ENCODE data around the gene GET3. TPM values are rescaled to one million over a fixed set of nuclear protein-coding genes. Genes with fewer than 3 reads are reported as not detected.

GET3 gene
- total and polyA plus RNA-seq, 2 of the 13 experiments (the other 11 are each of a cell fraction or from before 2014, with no cell fraction given), result 57.7 to 59.4 TPM

DNA sequence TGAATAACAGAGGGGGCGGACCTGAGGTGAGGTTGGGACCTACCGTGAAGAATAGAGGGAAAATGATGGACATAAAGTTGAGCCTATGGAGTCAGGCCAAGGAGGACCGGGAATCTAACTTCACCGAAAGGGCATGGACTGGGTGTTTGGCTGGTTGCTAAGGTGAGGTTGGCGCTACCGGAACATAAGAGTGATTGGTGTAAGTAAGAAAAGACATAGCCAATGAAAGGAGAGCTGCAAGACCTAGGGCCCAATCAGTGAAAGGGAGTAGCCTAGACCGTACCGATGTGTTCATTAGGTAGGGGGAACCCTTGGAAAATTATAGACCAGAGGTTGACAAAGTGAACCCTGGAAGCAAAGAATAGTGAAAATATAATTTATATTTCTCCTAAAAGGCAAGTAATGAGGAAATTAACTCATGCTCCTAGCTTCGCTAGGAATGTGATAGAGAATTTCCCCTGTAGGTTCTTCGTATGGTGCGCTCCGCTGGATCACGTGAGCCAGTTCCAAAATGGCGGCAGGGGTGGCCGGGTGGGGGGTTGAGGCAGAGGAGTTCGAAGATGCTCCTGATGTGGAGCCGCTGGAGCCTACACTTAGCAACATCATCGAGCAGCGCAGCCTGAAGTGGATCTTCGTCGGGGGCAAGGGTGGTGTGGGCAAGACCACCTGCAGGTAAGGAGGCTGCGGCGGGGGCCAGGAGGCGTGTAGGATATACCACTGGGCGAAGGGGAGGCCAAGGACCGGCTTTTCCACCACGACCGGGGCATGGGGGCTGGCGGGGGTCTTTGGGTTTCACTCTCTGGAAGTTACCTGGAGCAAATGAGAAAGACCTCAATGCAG, at the start of gene GET3 (continued):
- TF ChIP-seq, protein P1, sequence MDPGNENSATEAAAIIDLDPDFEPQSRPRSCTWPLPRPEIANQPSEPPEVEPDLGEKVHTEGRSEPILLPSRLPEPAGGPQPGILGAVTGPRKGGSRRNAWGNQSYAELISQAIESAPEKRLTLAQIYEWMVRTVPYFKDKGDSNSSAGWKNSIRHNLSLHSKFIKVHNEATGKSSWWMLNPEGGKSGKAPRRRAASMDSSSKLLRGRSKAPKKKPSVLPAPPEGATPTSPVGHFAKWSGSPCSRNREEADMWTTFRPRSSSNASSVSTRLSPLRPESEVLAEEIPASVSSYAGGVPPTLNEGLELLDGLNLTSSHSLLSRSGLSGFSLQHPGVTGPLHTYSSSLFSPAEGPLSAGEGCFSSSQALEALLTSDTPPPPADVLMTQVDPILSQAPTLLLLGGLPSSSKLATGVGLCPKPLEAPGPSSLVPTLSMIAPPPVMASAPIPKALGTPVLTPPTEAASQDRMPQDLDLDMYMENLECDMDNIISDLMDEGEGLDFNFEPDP (CRISPR knock-in tag; conservative IDR thresholded peaks at IDR 0.05), result no peak
- TF ChIP-seq, protein P2, sequence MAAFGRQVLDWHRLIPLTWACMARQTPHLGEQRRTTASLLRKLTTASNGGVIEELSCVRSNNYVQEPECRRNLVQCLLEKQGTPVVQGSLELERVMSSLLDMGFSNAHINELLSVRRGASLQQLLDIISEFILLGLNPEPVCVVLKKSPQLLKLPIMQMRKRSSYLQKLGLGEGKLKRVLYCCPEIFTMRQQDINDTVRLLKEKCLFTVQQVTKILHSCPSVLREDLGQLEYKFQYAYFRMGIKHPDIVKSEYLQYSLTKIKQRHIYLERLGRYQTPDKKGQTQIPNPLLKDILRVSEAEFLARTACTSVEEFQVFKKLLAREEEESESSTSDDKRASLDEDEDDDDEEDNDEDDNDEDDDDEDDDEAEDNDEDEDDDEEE (CRISPR knock-in tag; IDR thresholded peaks at IDR 0.05), result no peak
- TF ChIP-seq SMAD9 (CRISPR knock-in tag; IDR thresholded peaks at IDR 0.05) (no peak), ZNF317 (CRISPR knock-in tag; IDR thresholded peaks at IDR 0.05) (no peak), RAD21 (CRISPR knock-in tag; IDR thresholded peaks at IDR 0.05) (0 out of 2 replicates have a peak, but pooled peaks have one; percentile 29), HHEX (CRISPR knock-in tag; IDR thresholded peaks at IDR 0.05) (no peak), ONECUT2 (CRISPR knock-in tag; IDR thresholded peaks at IDR 0.05) (no peak), ZNF883 (CRISPR knock-in tag; IDR thresholded peaks at IDR 0.05; ENCODE audit: not compliant biosample characterization) (no peak), EEA1 (CRISPR knock-in tag; IDR thresholded peaks at IDR 0.05; ENCODE audit: borderline replicate concordance) (no peak), RARA (CRISPR knock-in tag; IDR thresholded peaks at IDR 0.05) (no peak), ZNF432 (CRISPR knock-in tag; IDR thresholded peaks at IDR 0.05; ENCODE audit: borderline replicate concordance) (no peak)
- TF ChIP-seq, protein P3, sequence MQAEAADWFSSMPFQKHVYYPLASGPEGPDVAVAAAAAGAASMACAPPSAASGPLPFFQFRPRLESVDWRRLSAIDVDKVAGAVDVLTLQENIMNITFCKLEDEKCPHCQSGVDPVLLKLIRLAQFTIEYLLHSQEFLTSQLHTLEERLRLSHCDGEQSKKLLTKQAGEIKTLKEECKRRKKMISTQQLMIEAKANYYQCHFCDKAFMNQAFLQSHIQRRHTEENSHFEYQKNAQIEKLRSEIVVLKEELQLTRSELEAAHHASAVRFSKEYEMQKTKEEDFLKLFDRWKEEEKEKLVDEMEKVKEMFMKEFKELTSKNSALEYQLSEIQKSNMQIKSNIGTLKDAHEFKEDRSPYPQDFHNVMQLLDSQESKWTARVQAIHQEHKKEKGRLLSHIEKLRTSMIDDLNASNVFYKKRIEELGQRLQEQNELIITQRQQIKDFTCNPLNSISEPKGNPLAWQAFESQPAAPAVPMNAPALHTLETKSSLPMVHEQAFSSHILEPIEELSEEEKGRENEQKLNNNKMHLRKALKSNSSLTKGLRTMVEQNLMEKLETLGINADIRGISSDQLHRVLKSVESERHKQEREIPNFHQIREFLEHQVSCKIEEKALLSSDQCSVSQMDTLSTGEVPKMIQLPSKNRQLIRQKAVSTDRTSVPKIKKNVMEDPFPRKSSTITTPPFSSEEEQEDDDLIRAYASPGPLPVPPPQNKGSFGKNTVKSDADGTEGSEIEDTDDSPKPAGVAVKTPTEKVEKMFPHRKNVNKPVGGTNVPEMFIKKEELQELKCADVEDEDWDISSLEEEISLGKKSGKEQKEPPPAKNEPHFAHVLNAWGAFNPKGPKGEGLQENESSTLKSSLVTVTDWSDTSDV (CRISPR knock-in tag; IDR thresholded peaks at IDR 0.05), result no peak
- TF ChIP-seq, protein P4, sequence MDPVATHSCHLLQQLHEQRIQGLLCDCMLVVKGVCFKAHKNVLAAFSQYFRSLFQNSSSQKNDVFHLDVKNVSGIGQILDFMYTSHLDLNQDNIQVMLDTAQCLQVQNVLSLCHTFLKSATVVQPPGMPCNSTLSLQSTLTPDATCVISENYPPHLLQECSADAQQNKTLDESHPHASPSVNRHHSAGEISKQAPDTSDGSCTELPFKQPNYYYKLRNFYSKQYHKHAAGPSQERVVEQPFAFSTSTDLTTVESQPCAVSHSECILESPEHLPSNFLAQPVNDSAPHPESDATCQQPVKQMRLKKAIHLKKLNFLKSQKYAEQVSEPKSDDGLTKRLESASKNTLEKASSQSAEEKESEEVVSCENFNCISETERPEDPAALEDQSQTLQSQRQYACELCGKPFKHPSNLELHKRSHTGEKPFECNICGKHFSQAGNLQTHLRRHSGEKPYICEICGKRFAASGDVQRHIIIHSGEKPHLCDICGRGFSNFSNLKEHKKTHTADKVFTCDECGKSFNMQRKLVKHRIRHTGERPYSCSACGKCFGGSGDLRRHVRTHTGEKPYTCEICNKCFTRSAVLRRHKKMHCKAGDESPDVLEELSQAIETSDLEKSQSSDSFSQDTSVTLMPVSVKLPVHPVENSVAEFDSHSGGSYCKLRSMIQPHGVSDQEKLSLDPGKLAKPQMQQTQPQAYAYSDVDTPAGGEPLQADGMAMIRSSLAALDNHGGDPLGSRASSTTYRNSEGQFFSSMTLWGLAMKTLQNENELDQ (CRISPR knock-in tag; IDR thresholded peaks at IDR 0.05; ENCODE audit: borderline replicate concordance), result no peak
- TF ChIP-seq, protein P5, sequence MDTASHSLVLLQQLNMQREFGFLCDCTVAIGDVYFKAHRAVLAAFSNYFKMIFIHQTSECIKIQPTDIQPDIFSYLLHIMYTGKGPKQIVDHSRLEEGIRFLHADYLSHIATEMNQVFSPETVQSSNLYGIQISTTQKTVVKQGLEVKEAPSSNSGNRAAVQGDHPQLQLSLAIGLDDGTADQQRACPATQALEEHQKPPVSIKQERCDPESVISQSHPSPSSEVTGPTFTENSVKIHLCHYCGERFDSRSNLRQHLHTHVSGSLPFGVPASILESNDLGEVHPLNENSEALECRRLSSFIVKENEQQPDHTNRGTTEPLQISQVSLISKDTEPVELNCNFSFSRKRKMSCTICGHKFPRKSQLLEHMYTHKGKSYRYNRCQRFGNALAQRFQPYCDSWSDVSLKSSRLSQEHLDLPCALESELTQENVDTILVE (CRISPR knock-in tag; IDR thresholded peaks at IDR 0.05), result no peak

All from HepG2 (cell line).